ENCODE data around the gene FFAR3.
"Not testable (repeated sequence)": the region's sequence is repeated elsewhere in the genome, so short reads cannot be mapped to it uniquely, and the experiment has no call there.

FFAR3 gene

DNA sequence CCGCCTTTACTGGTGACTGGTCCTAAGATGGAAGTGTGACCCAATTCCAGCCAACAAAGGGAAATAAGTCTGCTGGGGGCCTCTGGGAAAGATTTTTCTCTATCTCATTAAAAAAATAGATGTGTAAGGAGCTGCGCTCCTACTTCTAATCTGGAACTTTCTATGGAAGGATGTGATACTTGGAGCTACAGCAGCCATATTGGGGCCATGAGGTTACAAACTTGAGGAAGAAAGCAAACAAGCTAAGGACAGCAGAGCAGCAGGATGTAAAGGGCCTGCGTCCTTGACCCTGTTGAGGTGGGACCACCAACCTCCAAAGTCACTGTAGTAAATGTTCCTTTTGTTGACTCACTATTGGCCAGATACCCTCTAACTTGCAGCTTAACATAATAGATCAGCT is 20.1 kb downstream of the FFAR3 start:
- no peak for FAIRE-seq

DNA sequence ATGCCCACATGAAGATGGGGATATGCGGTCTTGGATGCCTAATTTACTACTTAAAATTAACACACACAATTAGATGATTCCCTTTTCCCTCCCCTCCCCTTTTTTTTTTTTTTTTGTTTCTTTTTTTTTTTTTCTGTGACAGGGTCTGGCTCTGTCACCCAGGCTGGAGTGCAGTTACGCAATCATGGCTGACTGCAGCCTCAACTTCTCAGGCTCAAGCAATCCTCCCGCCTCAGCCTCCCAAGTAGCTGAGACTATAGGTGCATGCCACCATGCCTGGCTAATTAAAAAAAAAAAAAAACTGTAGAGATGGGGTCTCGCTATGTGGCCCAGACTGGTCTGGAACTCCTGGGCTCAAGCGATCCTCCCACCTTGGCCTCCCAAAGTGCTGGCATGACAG is 21.3 kb downstream of the FFAR3 start:
- FAIRE-seq, result not testable (repeated sequence)

DNA sequence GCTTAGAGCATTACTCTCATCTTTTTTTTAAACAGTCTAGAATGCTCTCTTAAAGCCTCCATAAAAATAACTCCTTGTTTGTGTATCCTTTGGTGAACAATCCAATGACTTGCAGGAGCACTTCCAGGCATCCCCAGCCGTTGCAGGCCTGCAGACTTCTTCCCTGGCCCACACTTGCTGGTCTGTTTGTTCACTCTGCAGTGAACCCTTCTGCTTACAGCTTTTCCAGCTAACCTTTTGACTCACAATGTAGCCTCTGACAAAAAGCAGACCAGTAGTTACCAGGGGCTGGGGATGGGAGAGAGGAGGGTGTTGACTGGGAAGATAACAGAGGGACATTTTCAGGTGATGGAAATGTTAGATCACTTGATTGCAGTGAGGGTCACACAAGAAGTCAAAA is 21.7 kb downstream of the FFAR3 start:
- no peak for FAIRE-seq

DNA sequence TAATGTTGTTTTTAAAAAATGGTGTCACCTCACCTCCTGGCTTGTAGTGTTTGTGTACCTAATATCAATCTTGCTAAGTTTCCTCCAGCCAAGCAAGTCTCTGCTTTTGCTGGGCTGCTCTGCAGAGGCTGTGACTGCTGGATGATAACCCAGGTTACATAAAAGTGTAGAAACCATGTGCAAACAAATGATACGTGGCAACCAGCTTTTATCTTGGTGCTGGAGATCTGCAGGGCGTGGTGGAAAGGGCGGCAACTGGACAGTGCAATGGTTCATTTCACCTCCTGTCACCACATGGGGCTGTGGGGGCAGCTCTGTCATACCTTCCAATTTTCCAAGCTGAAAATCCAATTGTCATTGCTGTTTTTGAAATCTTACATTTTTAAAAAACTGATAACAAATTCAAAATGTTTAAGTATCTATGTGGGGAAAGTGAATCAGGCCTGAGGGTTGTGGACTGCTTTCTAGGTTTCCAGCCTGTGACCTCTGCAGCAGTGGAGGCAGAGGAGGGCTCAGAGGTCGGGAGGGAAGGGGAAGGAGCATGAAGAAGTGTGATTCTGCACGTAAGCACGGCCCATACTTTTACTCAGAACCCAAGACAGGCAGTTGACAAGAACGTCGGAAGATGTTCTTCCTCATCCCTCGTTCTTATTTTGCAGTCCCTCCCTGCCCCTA is 22.3 kb downstream of the FFAR3 start:
- no peak for FAIRE-seq

DNA sequence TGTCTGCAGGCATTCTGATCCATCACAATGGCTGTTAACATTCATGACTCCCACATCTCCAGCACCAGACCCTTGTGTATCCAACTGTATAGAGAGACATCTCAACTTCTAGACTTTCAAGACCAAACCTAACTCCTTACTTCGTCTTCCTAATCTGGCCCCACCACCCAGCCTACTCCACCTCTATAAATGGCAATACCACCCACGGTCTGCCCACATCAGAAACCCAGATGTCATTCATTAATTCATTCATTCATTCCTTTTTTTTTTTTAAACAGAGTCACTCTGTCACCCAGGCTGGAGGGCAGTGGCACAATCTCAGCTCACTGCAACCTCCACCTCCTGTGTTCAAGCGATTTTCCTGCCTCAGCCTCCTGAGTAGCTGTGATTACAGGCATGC is 23.1 kb downstream of the FFAR3 start:
- no peak for FAIRE-seq

DNA sequence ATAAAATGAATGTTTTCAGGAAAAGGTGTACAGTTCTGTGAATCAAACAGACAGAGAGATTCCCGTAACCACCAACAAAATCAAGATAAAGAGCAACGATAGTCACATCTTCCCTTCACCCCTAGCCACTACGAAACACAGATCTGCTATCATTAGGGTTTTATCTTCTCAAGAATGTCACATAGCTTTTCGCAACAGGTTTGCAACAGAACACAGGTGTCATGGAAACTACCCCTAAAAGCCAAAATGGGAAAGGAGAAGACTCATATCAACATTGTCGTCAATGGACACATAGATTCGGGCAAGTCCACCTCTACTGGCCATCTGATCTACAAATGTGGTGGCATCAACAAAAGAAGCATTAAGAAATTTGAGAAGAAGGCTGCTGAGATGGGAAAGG is 23.7 kb downstream of the FFAR3 start:
- FAIRE-seq, result no peak

DNA sequence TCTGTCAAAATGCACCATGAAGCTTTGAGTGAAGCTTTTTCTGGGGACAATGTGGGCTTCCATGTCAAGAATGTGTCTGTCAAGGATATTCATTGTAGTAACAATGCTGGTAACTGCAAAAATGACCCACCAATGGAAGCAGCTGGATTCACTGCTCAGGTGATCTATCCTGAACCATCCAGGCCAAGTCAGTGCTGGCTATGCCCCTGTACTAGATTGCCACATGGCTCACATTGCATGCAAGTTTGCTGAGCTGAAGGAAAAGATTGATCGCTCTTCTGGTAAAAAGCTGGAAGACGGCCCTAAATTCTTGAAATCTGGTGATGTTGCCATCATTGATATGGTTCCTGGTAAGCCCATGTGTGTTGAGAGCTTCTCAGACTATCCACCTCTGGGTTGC is 25.3 kb downstream of the FFAR3 start:
- no peak for FAIRE-seq

DNA sequence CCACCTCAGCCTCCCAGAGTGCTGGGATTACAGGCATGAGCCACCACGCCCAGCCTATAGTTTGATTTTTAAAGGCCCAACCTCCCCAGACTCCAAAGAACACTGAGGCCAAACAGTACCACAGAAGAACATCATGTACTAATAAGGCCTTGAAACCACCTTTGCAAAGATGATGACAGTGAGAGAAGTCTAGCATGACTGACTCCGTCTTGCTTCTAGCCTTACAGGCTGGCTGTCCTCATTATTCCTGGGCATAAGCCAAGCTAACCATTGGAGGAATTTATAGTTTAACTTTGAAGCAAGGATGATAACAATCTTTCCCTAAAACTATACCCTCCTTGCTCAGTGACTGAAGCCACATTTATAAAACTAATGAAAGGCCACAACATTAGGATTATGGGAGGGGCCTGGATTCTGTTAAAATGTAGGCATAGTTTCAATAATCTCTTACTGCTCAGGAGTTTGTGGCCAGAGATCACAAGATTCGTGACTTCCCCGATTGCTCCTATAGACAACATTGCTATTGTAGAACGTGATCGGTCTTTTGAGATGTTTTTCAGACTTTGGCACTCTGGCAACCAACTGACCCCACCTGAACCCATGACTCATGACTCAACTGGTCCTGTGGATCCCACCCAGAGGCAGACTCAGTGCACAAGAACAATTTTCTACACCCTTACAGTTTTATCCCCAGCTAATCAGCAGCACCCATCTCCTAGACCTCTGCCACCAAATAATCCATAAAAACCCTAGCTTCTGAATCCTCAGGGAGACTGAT is 30.2 kb downstream of the FFAR3 start:
- FAIRE-seq, result no peak

DNA sequence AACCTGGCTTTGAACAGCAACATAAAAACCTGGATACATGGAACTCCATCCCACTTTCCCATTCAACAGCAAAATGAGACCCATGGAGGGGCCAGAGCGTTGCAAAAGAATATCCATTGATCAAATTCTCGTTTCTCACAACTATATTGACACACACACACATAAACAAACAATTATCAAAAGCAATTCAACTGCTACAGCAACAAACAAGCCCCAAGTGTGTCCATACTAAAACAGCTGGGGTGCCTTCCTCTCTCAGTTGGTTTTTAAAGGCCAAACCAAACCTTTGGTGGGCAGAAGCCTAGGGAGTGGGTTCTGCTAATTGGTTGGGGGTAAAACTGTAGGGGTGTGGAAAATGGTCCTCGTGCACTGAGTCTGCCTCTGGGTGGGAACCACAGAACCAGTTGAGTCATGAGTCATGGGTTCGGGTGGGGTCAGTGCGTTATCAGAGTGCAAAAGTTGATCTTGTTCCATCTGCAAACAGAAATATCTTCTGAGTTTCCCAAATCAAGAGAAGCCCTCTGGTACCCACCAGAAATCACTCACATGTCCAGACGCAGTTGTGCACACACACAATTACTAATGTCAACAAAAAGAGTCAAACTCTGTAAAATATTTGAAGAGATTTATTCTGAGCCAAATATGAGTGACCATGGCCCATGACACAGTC is 31.1 kb downstream of the FFAR3 start:
- no peak for FAIRE-seq

DNA sequence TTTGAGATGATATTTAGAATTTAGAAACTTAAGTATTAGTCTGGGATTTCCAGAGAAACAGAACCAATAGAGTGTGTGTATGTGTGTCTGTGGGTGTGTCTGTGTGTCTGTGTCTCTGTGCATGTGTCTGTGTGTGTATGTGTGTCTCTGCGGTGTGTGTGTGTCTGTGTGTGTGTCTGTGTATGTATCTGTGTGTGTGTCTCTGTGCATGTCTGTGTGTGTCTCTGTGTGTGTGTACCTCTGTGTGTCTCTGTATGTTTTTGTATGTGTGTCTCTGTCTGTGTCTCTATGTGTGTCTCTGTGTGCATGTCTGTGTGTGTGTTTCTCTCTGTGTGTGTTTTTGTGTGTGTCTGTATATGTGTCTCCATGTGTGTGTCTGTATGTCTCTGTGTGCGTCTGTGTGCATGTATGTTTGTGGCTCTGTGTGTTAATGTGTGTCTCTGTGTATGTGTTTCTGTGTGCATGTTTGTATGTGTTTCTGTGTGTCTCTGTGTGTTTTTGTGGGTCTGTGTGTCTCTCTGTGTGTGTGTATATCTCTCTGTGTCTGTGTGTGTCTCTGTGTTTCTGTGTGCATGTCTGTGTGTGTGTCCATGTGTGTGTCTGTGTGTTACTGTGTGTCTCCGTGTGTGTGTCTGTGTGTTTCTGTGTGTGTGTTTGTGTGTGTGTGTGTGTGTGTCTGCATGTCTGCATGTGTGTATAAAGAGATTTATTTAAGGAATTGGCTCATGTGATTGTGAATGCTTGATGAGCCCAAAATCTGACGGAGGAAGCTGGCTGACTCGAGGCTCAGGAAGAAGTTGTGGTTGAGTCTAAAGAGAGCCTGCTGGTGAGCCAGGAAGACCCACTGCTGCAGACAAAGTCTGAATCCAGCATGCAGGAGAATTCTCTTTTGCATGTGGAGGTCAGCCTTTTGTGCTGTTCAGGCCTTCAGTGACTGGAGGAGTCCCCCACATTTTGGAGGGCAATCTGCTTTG is 34.8 kb downstream of the FFAR3 start:
- no peak for FAIRE-seq

DNA sequence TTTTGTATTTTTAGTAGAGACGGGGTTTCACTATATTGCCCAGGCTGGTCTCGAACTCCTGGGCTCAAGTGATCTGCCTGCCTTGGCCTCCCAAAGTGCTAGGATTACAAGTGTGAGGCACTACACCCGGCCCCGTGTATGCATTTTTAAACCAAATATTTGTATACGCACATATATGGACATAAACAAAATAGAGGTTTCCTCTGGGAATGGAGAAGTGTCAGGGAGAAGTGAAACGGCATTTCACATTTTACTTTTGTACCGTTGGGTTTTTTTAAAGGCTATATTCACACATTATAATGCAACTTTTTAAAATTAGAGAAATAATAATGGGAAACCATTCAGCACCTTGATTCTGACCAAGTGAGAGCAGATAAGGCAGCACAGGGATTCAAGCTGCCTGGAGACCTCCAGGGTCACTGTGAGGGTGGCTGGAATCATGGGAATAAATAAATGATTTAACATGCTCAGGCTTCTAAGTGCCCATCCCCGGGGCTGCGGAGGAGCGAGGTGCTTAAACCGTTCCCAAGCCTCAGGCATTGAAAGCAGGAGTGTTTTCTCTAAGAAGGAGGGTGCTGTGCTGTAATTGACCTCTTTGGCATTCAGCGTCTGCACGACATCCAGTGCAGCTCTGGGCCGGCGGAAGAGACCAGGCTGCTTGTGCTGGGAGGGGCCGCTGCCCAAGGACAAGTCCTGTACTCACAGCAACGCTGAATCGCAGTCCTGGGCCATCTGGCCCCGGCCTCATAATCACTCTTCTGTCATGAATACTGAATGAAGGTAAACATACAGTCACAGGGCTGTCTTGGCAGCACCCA is 37.3 kb downstream of the FFAR3 start:
- FAIRE-seq, result no peak

DNA sequence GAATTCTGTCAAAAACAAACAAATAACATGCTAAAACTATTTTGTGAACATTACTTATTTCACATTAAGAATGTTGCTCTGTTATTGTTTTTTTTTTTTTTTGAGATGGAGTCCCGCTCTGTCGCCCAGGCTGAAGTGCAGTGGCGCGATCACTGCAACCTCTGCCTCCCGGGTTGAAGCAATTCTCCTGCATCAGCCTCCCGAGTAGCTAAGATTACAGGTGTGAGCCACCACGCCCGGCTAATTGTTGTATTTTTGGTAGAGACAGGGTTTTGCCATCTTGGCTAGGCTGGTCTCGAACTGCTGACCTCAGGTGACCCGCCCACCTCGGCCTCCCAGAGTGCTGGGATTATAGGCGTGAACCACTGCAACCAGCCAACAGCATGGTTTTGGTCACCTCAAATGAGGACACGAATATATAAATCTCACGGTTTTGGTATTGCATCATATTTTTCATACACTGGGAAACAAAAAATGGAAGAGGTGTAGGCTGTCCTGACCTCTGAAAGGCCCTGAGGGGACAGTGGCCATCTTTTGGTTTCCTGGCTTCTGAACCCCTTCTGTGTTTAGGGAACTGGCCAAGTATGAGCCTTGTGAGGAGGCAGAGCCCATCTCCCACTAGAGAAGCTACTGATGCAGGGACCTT is 38.1 kb downstream of the FFAR3 start:
- FAIRE-seq, result no peak

DNA sequence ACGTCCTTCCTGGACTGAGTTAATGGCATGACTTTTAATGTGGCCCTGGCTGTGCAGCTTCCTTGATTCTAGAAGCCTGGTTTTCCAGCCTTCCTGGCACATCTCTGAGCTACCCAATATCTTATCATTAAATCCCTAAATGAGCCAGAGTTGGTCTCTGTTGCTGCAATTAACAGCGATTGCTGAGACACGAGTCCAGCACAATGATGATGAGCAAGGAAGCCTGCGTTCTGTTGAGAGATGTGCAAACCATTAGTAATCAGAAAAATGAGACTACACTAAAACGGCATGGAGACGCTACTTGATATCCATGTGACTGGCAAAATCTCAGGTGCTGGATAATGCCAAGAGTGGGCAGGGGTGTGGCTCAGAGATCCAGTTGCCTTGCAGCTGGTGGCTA is 38.8 kb downstream of the FFAR3 start:
- no peak for FAIRE-seq

DNA sequence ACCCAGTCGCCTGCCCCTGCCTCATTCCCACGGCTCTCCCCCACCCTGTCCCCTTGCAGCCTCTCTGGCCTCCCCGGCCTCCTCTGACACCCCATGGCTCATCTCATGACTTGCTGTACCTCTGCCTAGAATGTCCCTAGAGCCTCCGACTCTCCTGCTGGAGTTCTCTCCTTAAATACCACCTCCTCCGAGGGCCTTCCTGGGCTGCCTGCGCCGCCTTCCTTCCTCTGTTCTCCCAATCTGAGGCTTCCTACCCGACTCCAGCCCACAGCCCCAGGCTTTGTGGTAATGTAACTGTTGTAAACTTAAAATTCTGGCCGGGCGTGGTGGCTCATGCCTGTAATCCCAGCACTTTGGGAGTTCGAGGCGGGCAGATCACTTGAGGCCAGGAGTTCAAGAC is 40.3 kb downstream of the FFAR3 start:
- no peak for FAIRE-seq

DNA sequence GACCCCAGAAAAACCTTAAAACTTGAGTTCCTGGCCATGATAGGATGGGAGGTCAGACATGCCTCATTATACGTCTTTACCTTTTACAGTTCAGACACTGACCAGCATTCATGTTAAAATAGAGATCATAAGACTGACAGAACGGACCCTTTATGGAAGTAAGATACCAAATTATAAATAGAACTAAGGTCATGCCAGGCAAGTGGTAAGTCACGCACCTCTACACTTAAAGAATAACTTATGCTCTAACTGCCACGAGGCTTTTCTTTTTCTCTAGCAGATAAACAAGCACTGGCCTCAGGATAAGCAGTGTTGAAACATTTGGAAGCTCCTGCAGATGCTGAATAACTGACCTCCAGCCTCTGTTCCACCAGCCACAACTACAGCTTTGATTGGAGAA is 41.0 kb downstream of the FFAR3 start:
- FAIRE-seq, result no peak

DNA sequence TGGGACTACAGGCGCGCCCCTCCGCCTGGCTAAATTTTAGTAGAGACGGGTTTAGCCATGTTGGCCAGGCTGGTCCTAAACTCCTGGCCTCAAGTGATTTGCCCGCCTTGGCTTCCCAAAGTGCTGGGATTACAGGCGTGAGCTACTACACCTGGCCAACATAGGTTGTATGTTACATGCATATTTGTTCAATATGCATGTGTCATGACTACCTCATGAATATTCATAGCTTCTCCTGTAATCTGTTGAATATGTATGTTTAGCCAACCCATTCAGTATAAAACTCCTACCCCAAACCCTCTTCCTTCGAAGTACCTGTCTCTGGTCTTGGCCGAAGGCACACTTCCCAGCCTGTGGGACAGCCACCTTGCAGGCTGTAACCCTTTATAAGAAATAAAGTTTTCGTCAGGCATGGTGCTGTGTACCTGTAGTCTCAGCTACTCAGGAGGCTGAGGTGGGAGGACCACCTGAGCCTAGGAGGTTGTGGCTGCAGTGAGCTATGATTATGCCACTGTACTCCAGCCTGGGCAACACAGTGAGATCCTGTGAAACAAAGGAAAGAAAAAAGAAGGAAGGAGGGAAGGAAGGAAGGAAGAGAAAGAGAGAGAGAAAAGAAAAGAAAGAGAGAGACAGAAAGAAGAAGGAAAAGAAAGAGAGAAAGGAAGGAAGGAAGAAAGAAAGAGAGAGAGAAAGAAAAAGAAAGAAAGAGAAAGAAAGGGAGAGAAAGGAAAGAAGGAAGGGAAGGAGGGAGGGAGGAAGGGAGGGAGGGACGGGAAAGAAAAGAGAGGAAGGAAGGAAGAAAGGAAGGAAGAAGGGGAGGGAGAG is 41.9 kb downstream of the FFAR3 start:
- FAIRE-seq, result no peak

DNA sequence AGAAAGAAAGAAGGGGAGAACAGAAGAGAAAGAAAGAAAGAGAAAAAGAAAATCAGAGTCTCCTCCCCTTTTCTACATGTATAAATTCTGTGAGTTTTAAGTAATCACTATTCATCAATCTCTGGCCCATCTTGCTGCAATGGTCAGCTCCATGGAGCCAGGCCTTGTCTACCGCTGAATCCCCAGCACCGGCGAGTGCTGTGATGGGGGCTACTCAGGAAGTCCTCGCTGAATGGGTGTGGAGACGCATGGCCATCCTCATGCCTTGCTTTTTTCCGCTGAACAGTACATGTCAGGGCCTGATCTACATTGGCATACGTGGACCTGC is 42.5 kb downstream of the FFAR3 start:
- no peak for FAIRE-seq

DNA sequence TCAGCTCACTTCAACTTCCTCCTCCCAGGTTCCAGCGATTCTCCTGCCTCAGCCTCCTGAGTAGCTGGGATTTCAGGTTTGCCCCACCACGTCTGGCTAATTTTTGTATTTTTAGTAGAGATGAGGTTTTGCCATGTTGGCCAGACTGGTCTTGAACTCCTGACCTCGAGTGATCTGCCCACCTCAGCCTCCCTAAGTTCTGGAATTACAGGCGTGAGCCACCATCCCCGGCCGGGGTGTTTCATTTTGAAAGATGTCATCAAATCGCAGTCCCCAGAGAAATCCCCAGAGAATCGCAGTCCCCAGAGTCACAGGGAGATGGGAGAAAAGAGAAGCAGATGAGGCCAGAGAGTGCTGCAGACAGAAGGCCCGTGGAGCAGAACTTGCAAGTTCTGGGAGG is 43.2 kb downstream of the FFAR3 start:
- not testable (repeated sequence) for FAIRE-seq

DNA sequence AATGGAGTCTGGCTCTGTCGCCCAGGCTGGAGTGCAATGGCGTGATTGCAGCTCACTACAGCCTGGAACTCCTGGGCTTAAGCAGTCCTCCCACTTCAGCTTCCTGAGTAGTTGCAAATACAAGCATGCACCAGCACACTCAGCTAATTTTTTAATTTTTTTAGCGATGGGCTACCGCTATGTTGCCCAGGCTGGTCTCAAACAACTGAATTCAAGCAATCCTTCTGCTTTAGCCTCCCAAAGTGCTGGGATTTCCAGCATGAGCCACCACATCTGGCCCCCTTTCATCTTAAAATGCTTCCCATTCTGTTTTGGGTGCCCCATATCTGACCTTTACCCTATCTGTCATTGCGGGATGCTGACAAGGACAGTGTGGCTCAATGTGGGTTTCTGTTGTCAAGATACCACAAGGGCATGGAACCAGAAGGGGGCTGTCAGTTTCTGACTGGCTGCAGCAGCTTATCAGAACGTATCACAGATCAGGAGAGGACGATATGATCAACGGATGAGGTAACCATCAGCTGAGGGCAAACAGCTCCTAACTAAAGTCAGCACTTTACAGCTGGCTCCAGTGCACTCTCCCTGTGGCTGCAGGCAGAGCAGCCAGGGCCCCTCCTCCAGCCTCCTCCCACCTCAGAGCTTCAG is 45.0 kb downstream of the FFAR3 start:
- no peak for FAIRE-seq

All from G401.6 (cell line).